Upper lobe of left lung (tissue), 4 donors: ENCODE measurements around the gene OR52R1.

ENCODE experiments used
- EP300 ChIP-seq, 4 donors: sonication (generic); formaldehyde crosslinking; IDR thresholded peaks; one replicate each; pipeline ENCODE4 v1.5.1; 2017; ENCODE audit warnings: antibody characterized with exemption in 4 of 4, control low read depth in 2 of 4
- POLR2A ChIP-seq, 4 donors: fragments of 450-650 bp; IDR thresholded peaks; one replicate each; pipeline ENCODE4 v1.5.1; 2016 to 2017; ENCODE audit warnings: antibody characterized with exemption in 4 of 4, mild to moderate bottlenecking in 2 of 4
- POLR2AphosphoS5 ChIP-seq, 2 donors: sonication (generic); formaldehyde crosslinking; IDR thresholded peaks; one replicate each; pipeline ENCODE4 v1.5.1; 2017; ENCODE audit warnings: antibody characterized with exemption in 2 of 2
- TF ChIP-seq, protein P1 (sequence below), 6 experiments: fragments of 450-650 bp in 4 of 6; fragments of 200-600 bp in 2 of 6; sonication (generic) in 2 of 6; IDR thresholded peaks; one replicate each; pipeline ENCODE4 v1.5.1; 2016 to 2019; ENCODE audit warnings: antibody characterized with exemption in 6 of 6

DNA sequence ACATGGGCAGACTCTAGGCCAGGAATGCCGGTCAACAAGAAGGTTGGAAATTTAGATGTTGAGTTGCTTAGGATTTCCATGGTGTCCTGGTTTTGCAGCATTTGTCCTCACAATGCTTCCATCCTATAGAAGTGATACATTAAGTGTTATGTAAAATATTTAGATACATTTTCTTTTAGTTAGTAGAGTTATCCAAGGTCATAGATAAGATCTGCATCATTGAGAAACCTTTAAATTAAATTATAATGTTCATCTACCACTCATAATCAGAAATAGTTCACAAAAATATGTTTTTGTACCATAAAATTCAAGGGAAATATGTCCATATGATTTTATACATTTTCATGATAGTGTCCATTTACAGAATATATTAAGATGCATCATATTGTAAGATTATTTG is 34.3 kb downstream of the OR52R1 start, which contains the start of gene OR51F1:
- TF ChIP-seq POLR2AphosphoS5 (IDR thresholded peaks at IDR 0.05) (no peak), POLR2A (IDR thresholded peaks at IDR 0.05) (no peak), EP300 (IDR thresholded peaks at IDR 0.05) (no peak)
- TF ChIP-seq, protein P1, sequence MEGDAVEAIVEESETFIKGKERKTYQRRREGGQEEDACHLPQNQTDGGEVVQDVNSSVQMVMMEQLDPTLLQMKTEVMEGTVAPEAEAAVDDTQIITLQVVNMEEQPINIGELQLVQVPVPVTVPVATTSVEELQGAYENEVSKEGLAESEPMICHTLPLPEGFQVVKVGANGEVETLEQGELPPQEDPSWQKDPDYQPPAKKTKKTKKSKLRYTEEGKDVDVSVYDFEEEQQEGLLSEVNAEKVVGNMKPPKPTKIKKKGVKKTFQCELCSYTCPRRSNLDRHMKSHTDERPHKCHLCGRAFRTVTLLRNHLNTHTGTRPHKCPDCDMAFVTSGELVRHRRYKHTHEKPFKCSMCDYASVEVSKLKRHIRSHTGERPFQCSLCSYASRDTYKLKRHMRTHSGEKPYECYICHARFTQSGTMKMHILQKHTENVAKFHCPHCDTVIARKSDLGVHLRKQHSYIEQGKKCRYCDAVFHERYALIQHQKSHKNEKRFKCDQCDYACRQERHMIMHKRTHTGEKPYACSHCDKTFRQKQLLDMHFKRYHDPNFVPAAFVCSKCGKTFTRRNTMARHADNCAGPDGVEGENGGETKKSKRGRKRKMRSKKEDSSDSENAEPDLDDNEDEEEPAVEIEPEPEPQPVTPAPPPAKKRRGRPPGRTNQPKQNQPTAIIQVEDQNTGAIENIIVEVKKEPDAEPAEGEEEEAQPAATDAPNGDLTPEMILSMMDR (IDR thresholded peaks at IDR 0.05) = no peak
